H1 (cell line): ENCODE results near the gene GLG1. TPM values are rescaled to one million over a fixed set of nuclear protein-coding genes. Genes with fewer than 3 reads are reported as not detected.
"Not testable (repeated sequence)": the region's sequence is repeated elsewhere in the genome, so short reads cannot be mapped to it uniquely, and the experiment has no call there.

Experiments
- CTCF ChIA-PET: fragments of 300-600 bp; sonication (Branson Sonifier 250); formaldehyde crosslinking; loops from one replicate; lab custom pipeline; 2021; ENCODE audit not compliant: partially characterized antibody; lab: Charles Lee
- POLR2A ChIA-PET: fragments of 300-600 bp; sonication (Branson Sonifier 250); formaldehyde crosslinking; loops from one replicate; lab custom pipeline; 2021; ENCODE audit warnings: inconsistent platforms; ENCODE audit not compliant: partially characterized antibody; lab: Charles Lee
- DNase-seq, 2 experiments: peaks; one replicate each; pipeline versions ENCODE4 v3.0.0 to v3.0.0-alpha.2; 2010 to 2022; ENCODE audit warnings: low spot score in 2 of 2, low read depth in 1 of 2, mixed read lengths in 1 of 2
- FAIRE-seq: peaks from 2 replicates; lab custom pipeline; 2011; peaks lifted over from hg19 to GRCh38; lab: Jason Lieb, UNC
- H2AFZ ChIP-seq: 2 replicates; pipeline ENCODE4 v1.8.1; 2012; ENCODE audit warnings: low read length, inconsistent platforms
- H2AK5ac ChIP-seq: 2 replicates; pipeline ENCODE4 v1.6.1; 2013; ENCODE audit warnings: low read depth, low read length
- H2BK120ac ChIP-seq: replicated peaks from 2 replicates; pipeline ENCODE3; 2013; ENCODE audit warnings: low read depth, low read length, inconsistent platforms
- H2BK12ac ChIP-seq: 2 replicates; pipeline ENCODE4 v1.6.1; 2013; ENCODE audit warnings: low read depth, low read length
- H2BK15ac ChIP-seq: 2 replicates; pipeline ENCODE4 v1.6.1; 2013; ENCODE audit warnings: low read length
- H2BK20ac ChIP-seq: 2 replicates; pipeline ENCODE4 v1.6.1; 2013; ENCODE audit warnings: low read length
- H2BK5ac ChIP-seq: 2 replicates; pipeline ENCODE4 v1.6.1; 2013; ENCODE audit warnings: low read depth, low read length
- H3K14ac ChIP-seq: 2 replicates; pipeline ENCODE4 v1.6.1; 2013; ENCODE audit warnings: inconsistent platforms; ENCODE audit not compliant: insufficient read length
- H3K18ac ChIP-seq: 2 replicates; pipeline ENCODE4 v1.6.1; 2013; ENCODE audit warnings: low read length; ENCODE audit errors: extremely low read depth
- H3K23ac ChIP-seq: 2 replicates; pipeline ENCODE4 v1.6.1; 2013; ENCODE audit warnings: inconsistent platforms; ENCODE audit not compliant: insufficient read length
- H3K23me2 ChIP-seq: 2 replicates; pipeline ENCODE4 v1.6.1; 2013; ENCODE audit warnings: low read depth, low read length
- H3K27ac ChIP-seq: 2 replicates; pipeline ENCODE4 v1.6.1; 2011; ENCODE audit warnings: low read depth, low read length, inconsistent platforms
- H3K27me3 ChIP-seq, 4 experiments: replicated peaks in 1 of 4; 1 replicate in 1 of 4; 2 replicates in 3 of 4; pipeline versions ENCODE4 v1.6.1 to v1.8.1; 2011 to 2013; ENCODE audit warnings: low read length in 3 of 4, mild to moderate bottlenecking in 3 of 4, inconsistent platforms in 2 of 4, mixed read lengths in 2 of 4, moderate library complexity in 1 of 4; ENCODE audit not compliant: control insufficient read depth in 3 of 4, insufficient read depth in 3 of 4; ENCODE audit errors: extremely low read depth in 1 of 4
- H3K36me3 ChIP-seq, 4 experiments: 2 replicates each; pipeline versions ENCODE4 v1.6.1 to v1.8.1; 2011 to 2013; ENCODE audit warnings: mild to moderate bottlenecking in 4 of 4, low read length in 3 of 4, moderate library complexity in 2 of 4, control low read depth in 1 of 4, inconsistent platforms in 1 of 4; ENCODE audit not compliant: insufficient read depth in 4 of 4, control insufficient read depth in 2 of 4
- H3K4ac ChIP-seq: replicated peaks from 2 replicates; pipeline ENCODE3; 2013; ENCODE audit warnings: low read length, low read depth, mixed read lengths, inconsistent platforms; ENCODE audit not compliant: insufficient read length
- H3K4me1 ChIP-seq, 4 experiments: replicated peaks in 1 of 4; 1 replicate in 1 of 4; 2 replicates in 3 of 4; pipeline versions ENCODE4 v1.6.1 to v1.8.1; 2011 to 2013; ENCODE audit warnings: low read length in 3 of 4, inconsistent platforms in 2 of 4, mixed read lengths in 1 of 4; ENCODE audit not compliant: insufficient read depth in 4 of 4, control insufficient read depth in 3 of 4
- H3K4me2 ChIP-seq, 2 experiments: 2 replicates each; pipeline versions ENCODE4 v1.6.1 to v1.8.1; 2011 to 2013; ENCODE audit warnings: low read depth in 2 of 2, low read length in 2 of 2, control low read depth in 1 of 2, inconsistent platforms in 1 of 2, mild to moderate bottlenecking in 1 of 2; ENCODE audit not compliant: insufficient read depth in 1 of 2
- H3K4me3 ChIP-seq, 4 experiments: fragments of 200-600, 300-600 bp in 1 of 4; sonication (generic), shearing (Covaris generic), sonication (Bioruptor Twin) in 1 of 4; 2 replicates each; pipeline versions ENCODE4 v1.5.1 to v1.8.1; 2011 to 2016; ENCODE audit warnings: low read length in 4 of 4, low read depth in 3 of 4, control low read depth in 2 of 4, inconsistent platforms in 2 of 4, mild to moderate bottlenecking in 2 of 4, mixed read lengths in 1 of 4, moderate library complexity in 1 of 4; ENCODE audit not compliant: insufficient read depth in 2 of 4; ENCODE audit errors: extremely low read depth in 1 of 4
- H3K56ac ChIP-seq: replicated peaks from 2 replicates; pipeline ENCODE3; 2013; ENCODE audit warnings: low read depth, mild to moderate bottlenecking, mixed read lengths, low read length, inconsistent platforms; ENCODE audit not compliant: insufficient read length
- H3K79me1 ChIP-seq: 2 replicates; pipeline ENCODE4 v1.6.1; 2013; ENCODE audit warnings: low read depth, low read length, control low read depth
- H3K79me2 ChIP-seq, 2 experiments: 2 replicates each; pipeline versions ENCODE4 v1.6.1 to v1.8.1; 2012 to 2013; ENCODE audit warnings: low read length in 2 of 2, mild to moderate bottlenecking in 2 of 2, inconsistent platforms in 1 of 2; ENCODE audit not compliant: insufficient read depth in 2 of 2, control insufficient read depth in 1 of 2
- H3K9ac ChIP-seq, 4 experiments: replicated peaks in 1 of 4; 1 replicate in 1 of 4; 2 replicates in 3 of 4; pipeline versions ENCODE4 v1.6.1 to v1.8.1; 2011 to 2013; ENCODE audit warnings: low read depth in 3 of 4, low read length in 3 of 4, control low read depth in 2 of 4, mild to moderate bottlenecking in 2 of 4, moderate library complexity in 2 of 4, inconsistent platforms in 1 of 4; ENCODE audit errors: extremely low read depth in 1 of 4
- H3K9me3 ChIP-seq, 2 experiments: 2 replicates each; pipeline versions ENCODE4 v1.6.1 to v1.8.1; 2012 to 2013; ENCODE audit warnings: mild to moderate bottlenecking in 2 of 2, moderate library complexity in 2 of 2, control low read depth in 1 of 2, inconsistent platforms in 1 of 2, low read depth in 1 of 2, low read length in 1 of 2, mixed read lengths in 1 of 2; ENCODE audit not compliant: insufficient read depth in 2 of 2
- H4K20me1 ChIP-seq, 2 experiments: replicated peaks in 1 of 2; 2 replicates each; pipeline versions ENCODE3 to v1.8.1; 2011 to 2013; ENCODE audit warnings: inconsistent platforms in 2 of 2, low read length in 2 of 2, mild to moderate bottlenecking in 1 of 2; ENCODE audit not compliant: insufficient read depth in 2 of 2, control insufficient read depth in 1 of 2
- H4K5ac ChIP-seq: 2 replicates; pipeline ENCODE4 v1.6.1; 2013; ENCODE audit warnings: low read length, low read depth, mixed read lengths, inconsistent platforms; ENCODE audit not compliant: insufficient read length
- H4K8ac ChIP-seq: 2 replicates; pipeline ENCODE4 v1.8.0; 2013; ENCODE audit warnings: mild to moderate bottlenecking, moderate library complexity, low read length, inconsistent platforms; ENCODE audit not compliant: insufficient read depth; ENCODE audit errors: extremely low read depth
- H4K91ac ChIP-seq: replicated peaks from 2 replicates; pipeline ENCODE3; 2013; ENCODE audit warnings: low read length, mixed read lengths, inconsistent platforms; ENCODE audit not compliant: insufficient read length
- WGBS, 2 experiments: shearing (Covaris generic) in 1 of 2; methylation state at CpG; one replicate each; pipeline versions ENCODE4 v1.1.6 to v1.1.7; 2013 to 2015; ENCODE audit warnings: low lambda C conversion rate in 2 of 2, mixed read lengths in 2 of 2, inconsistent platforms in 1 of 2, low coverage in 1 of 2, missing lambda C conversion rate in 1 of 2; ENCODE audit not compliant: insufficient replicate concordance in 2 of 2, insufficient coverage in 1 of 2, insufficient read length in 1 of 2; ENCODE audit errors: extremely low coverage in 1 of 2, missing lambda C conversion rate in 1 of 2; 5-methylcytosine and 5-hydroxymethylcytosine counted together
- polyA plus RNA-seq, 7 experiments: library from polyadenylated mRNA; depleted of rRNA in 3 of 7; stranded (reverse) in 5 of 7; unstranded in 2 of 7; fragments of >200 nt in 5 of 7; fragments of 200-250 nt in 2 of 7; gene quantifications; 1 replicate in 5 of 7; 2 replicates in 1 of 7; 4 replicates in 1 of 7; pipeline versions ENCODE4 v1.2.1 to v1.2.3, GENCODE V29; 2011 to 2013; ENCODE audit warnings: missing spikeins in 2 of 7, mixed read lengths in 2 of 7
- total RNA-seq: library from RNA; stranded (reverse); fragmentation: NEBNext Ultra II Directional; extraction: Animal tissue kit (Norgen Biotek cat#: 25700); gene quantifications from 2 replicates; pipeline ENCODE4 v1.2.1, GENCODE V29; 2021

GLG1 gene
- total and polyA plus RNA-seq, 2 of the 8 experiments (the other 6 are each of a cell fraction or from before 2014, with no cell fraction given), result 53.4 to 139 TPM

DNA sequence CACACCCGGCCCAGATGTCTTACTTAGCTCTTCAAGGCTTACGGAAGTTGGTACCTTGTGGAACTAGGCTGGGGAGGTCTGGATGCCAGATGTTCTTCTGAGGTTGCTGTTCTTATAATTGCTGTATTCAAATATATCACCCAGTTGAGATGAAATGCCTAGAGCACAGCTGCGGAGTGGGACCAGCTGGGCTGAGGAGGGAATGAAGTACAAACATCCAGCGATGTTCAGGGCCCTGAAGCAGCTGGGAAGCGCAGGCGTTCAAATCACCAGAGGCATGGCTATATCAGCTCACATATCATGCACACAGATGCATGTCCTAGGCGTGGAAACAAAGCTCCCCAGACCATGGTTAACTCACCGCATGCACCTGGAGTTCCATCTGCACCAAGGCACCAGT, 178.4 kb downstream of the GLG1 start:
- H2BK120ac ChIP-seq, H3K27me3 ChIP-seq, H4K8ac ChIP-seq, H2BK5ac ChIP-seq, H3K56ac ChIP-seq, DNase-seq, H3K27ac ChIP-seq, H3K36me3 ChIP-seq, H2AFZ ChIP-seq, H2AK5ac ChIP-seq, H4K20me1 ChIP-seq, H2BK12ac ChIP-seq, POLR2A ChIA-PET, H3K79me1 ChIP-seq, H3K23ac ChIP-seq, H4K91ac ChIP-seq, H3K23me2 ChIP-seq, H2BK15ac ChIP-seq, H2BK20ac ChIP-seq, H3K14ac ChIP-seq, H3K4ac ChIP-seq, H3K9me3 ChIP-seq, H3K79me2 ChIP-seq, CTCF ChIA-PET, H3K4me3 ChIP-seq, H3K9ac ChIP-seq, H3K18ac ChIP-seq, H3K4me1 ChIP-seq, H4K5ac ChIP-seq, H3K4me2 ChIP-seq, FAIRE-seq: not testable (repeated sequence)
- WGBS, 2 experiments, result no CpG with 5 or more reads among the region's 8 CpGs

DNA sequence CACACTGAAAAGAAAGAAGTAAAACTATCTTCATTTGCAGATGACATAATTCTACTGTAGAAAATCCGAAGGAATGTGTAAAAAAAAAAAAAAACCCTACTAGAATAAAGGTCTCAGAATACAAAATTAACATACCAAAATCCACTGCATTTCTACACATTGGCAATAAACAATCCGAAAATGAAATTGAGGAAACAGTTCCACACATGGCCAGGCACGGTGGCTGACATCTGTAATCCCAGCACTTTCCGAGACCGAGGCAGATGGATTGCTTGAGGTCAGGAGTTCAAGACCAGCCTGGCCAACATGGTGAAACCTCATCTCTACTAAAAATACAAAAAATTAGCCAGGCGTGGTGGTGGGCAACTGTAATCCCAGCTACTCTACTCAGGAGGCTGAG, 181.2 kb downstream of the GLG1 start:
- H2BK12ac ChIP-seq, H3K23ac ChIP-seq, H3K4me3 ChIP-seq, H3K14ac ChIP-seq, DNase-seq, H2AFZ ChIP-seq, H3K27ac ChIP-seq, H3K4ac ChIP-seq, H4K5ac ChIP-seq, POLR2A ChIA-PET, H2AK5ac ChIP-seq, H3K4me1 ChIP-seq, CTCF ChIA-PET, H2BK15ac ChIP-seq, FAIRE-seq, H3K56ac ChIP-seq, H3K27me3 ChIP-seq, H3K18ac ChIP-seq, H2BK120ac ChIP-seq, H2BK5ac ChIP-seq, H3K79me2 ChIP-seq, H2BK20ac ChIP-seq, H3K36me3 ChIP-seq, H4K8ac ChIP-seq, H3K9me3 ChIP-seq, H3K23me2 ChIP-seq, H3K9ac ChIP-seq, H4K20me1 ChIP-seq, H4K91ac ChIP-seq, H3K79me1 ChIP-seq, H3K4me2 ChIP-seq: not testable (repeated sequence)
- 87% methylated on average over 5 of the region's 6 CpGs; no CpG with 5 or more reads in 1 of the 2 experiments for WGBS, 2 experiments
